H9 (cell line): ENCODE measurements around the gene DICER1. TPM values are rescaled to one million over a fixed set of nuclear protein-coding genes. Genes with fewer than 3 reads are reported as not detected.

ENCODE experiments used
- DNase-seq: peaks from one replicate; pipeline ENCODE4 v3.0.0-alpha.2; 2017
- H2AFZ ChIP-seq: one replicate; pipeline ENCODE4 v1.6.1; 2013; ENCODE audit warnings: mild to moderate bottlenecking, low read length, control low read depth, moderate library complexity
- H2AK5ac ChIP-seq: 2 replicates; pipeline ENCODE4 v1.6.1; 2013; ENCODE audit warnings: low read length, control low read depth, mixed read lengths; ENCODE audit not compliant: insufficient read length
- H2BK120ac ChIP-seq: one replicate; pipeline ENCODE4 v1.6.1; 2013; ENCODE audit warnings: low read depth, mild to moderate bottlenecking, low read length, control low read depth, inconsistent platforms; ENCODE audit not compliant: poor library complexity, severe bottlenecking
- H2BK12ac ChIP-seq: 2 replicates; pipeline ENCODE4 v1.6.1; 2013; ENCODE audit warnings: low read length, control low read depth, mixed read lengths, low read depth; ENCODE audit not compliant: insufficient read length
- H2BK15ac ChIP-seq: 2 replicates; pipeline ENCODE4 v1.6.1; 2013; ENCODE audit warnings: low read depth, low read length, control low read depth
- H2BK20ac ChIP-seq: one replicate; pipeline ENCODE4 v1.6.1; 2013; ENCODE audit warnings: low read depth, mild to moderate bottlenecking, low read length, control low read depth, inconsistent platforms; ENCODE audit not compliant: poor library complexity, severe bottlenecking
- H2BK5ac ChIP-seq: 2 replicates; pipeline ENCODE4 v1.6.1; 2013; ENCODE audit warnings: low read length, control low read depth, mixed read lengths; ENCODE audit not compliant: insufficient read length
- H3K14ac ChIP-seq: 2 replicates; pipeline ENCODE4 v1.6.1; 2013; ENCODE audit warnings: low read length, control low read depth; ENCODE audit not compliant: insufficient read depth
- H3K18ac ChIP-seq: 2 replicates; pipeline ENCODE4 v1.6.1; 2013; ENCODE audit warnings: low read depth, mild to moderate bottlenecking, mixed read lengths, low read length, control low read depth; ENCODE audit not compliant: insufficient read length
- H3K23ac ChIP-seq: 2 replicates; pipeline ENCODE4 v1.6.1; 2013; ENCODE audit warnings: low read length, control low read depth, mixed read lengths, low read depth; ENCODE audit not compliant: insufficient read length
- H3K23me2 ChIP-seq: 2 replicates; pipeline ENCODE4 v1.6.1; 2013; ENCODE audit warnings: low read depth, mild to moderate bottlenecking, mixed read lengths, low read length, control low read depth; ENCODE audit not compliant: insufficient read length, poor library complexity, severe bottlenecking
- H3K27ac ChIP-seq: 2 replicates; pipeline ENCODE4 v1.5.1; 2013; ENCODE audit warnings: low read length, control low read depth, mixed read lengths, low read depth; ENCODE audit not compliant: insufficient read length
- H3K27me3 ChIP-seq: 2 replicates; pipeline ENCODE4 v1.6.1; 2013; ENCODE audit warnings: low read length, control low read depth, inconsistent platforms; ENCODE audit not compliant: insufficient read depth
- H3K4ac ChIP-seq: 2 replicates; pipeline ENCODE4 v1.6.1; 2013; ENCODE audit warnings: low read depth, mild to moderate bottlenecking, control low read depth, inconsistent platforms, low read length, moderate library complexity
- H3K4me1 ChIP-seq: 2 replicates; pipeline ENCODE4 v1.6.1; 2013; ENCODE audit warnings: low read length, control low read depth, inconsistent platforms; ENCODE audit not compliant: insufficient read depth
- H3K4me2 ChIP-seq: 2 replicates; pipeline ENCODE4 v1.6.1; 2013; ENCODE audit warnings: low read length, control low read depth, mixed read lengths; ENCODE audit not compliant: insufficient read length, insufficient read depth
- H3K56ac ChIP-seq: 2 replicates; pipeline ENCODE4 v1.6.1; 2013; ENCODE audit warnings: low read depth, mild to moderate bottlenecking, mixed read lengths, low read length, control low read depth; ENCODE audit not compliant: insufficient read length
- H3K79me1 ChIP-seq: 2 replicates; pipeline ENCODE4 v1.6.1; 2013; ENCODE audit warnings: low read depth, mild to moderate bottlenecking, moderate library complexity, low read length, control low read depth, inconsistent platforms; ENCODE audit not compliant: insufficient read depth, poor library complexity, severe bottlenecking
- H3K79me2 ChIP-seq: 2 replicates; pipeline ENCODE4 v1.6.1; 2013; ENCODE audit warnings: low read length, control low read depth, inconsistent platforms; ENCODE audit not compliant: insufficient read depth
- H3K9ac ChIP-seq: 2 replicates; pipeline ENCODE4 v1.6.1; 2013; ENCODE audit warnings: low read length, control low read depth, mixed read lengths; ENCODE audit not compliant: insufficient read length; ENCODE audit errors: extremely low read depth
- H3K9me3 ChIP-seq: one replicate; pipeline ENCODE4 v1.6.1; 2013; ENCODE audit warnings: low read depth, low read length, inconsistent platforms; ENCODE audit not compliant: control insufficient read depth
- H3T11ph ChIP-seq: one replicate; pipeline ENCODE4 v1.6.1; 2013; ENCODE audit warnings: mild to moderate bottlenecking, low read length, control low read depth, inconsistent platforms
- H4K20me1 ChIP-seq: one replicate; pipeline ENCODE4 v1.6.1; 2013; ENCODE audit not compliant: control insufficient read depth, insufficient read length, insufficient read depth
- H4K5ac ChIP-seq: 2 replicates; pipeline ENCODE4 v1.6.1; 2013; ENCODE audit warnings: low read depth, mild to moderate bottlenecking, mixed read lengths, low read length, control low read depth; ENCODE audit not compliant: insufficient read length
- H4K8ac ChIP-seq: replicated peaks from 2 replicates; pipeline ENCODE4 v1.6.1; 2013; ENCODE audit warnings: low read length, control low read depth, mixed read lengths, low read depth; ENCODE audit not compliant: insufficient read length
- H4K91ac ChIP-seq: 2 replicates; pipeline ENCODE4 v1.6.1; 2013; ENCODE audit warnings: low read depth, mild to moderate bottlenecking, moderate library complexity, mixed read lengths, low read length, control low read depth; ENCODE audit not compliant: insufficient read length
- H3K27ac Mint-ChIP-seq, 3 experiments: 2 replicates in 2 of 3; 3 replicates in 1 of 3; pipeline ENCODE4 v1.8.0; 2020 to 2021; ENCODE audit warnings: mixed read lengths in 3 of 3, mild to moderate bottlenecking in 1 of 3, moderate library complexity in 1 of 3
- H3K27me3 Mint-ChIP-seq: 2 replicates; pipeline ENCODE4 v1.8.0; 2021; ENCODE audit warnings: low read depth, mild to moderate bottlenecking, moderate library complexity, mixed read lengths
- H3K36me3 Mint-ChIP-seq, 3 experiments: 2 replicates in 2 of 3; 3 replicates in 1 of 3; pipeline ENCODE4 v1.8.0; 2020 to 2021; ENCODE audit warnings: low read depth in 3 of 3, mixed read lengths in 3 of 3; ENCODE audit not compliant: insufficient read depth in 1 of 3
- H3K4me1 Mint-ChIP-seq, 2 experiments: 2 replicates each; pipeline ENCODE4 v1.8.0; 2020; ENCODE audit warnings: mixed read lengths in 2 of 2
- H3K4me3 Mint-ChIP-seq, 2 experiments: 2 replicates in 1 of 2; 3 replicates in 1 of 2; pipeline ENCODE4 v1.8.0; 2020 to 2021; ENCODE audit warnings: mild to moderate bottlenecking in 2 of 2, mixed read lengths in 2 of 2, moderate library complexity in 1 of 2
- H3K9me3 Mint-ChIP-seq, 2 experiments: 2 replicates in 1 of 2; 3 replicates in 1 of 2; pipeline ENCODE4 v1.8.0; 2020; ENCODE audit warnings: mild to moderate bottlenecking in 2 of 2, mixed read lengths in 2 of 2, moderate library complexity in 1 of 2
- WGBS: extraction: QIAGEN DNeasy Blood & Tissue Kit; methylation state at CpG from one replicate; pipeline ENCODE4 v1.1.7; 2013; ENCODE audit warnings: missing lambda C conversion rate, low lambda C conversion rate, mixed read lengths; ENCODE audit not compliant: insufficient read length; ENCODE audit errors: extremely low coverage; 5-methylcytosine and 5-hydroxymethylcytosine counted together
- total RNA-seq: library from RNA; stranded (reverse); gene quantifications from 2 replicates; pipeline ENCODE4 v1.2.1, GENCODE V29; 2021
- TF ChIP-seq, protein P1 (sequence below): fragments of 200-600 bp; sonication (generic); conservative IDR thresholded peaks from 3 replicates; pipeline ENCODE4 v1.8.0; 2021; ENCODE audit warnings: antibody characterized with exemption, mild to moderate bottlenecking

Gene DICER1
- total RNA-seq, 1 experiment from 2014 or later: 57.0 TPM

DNA sequence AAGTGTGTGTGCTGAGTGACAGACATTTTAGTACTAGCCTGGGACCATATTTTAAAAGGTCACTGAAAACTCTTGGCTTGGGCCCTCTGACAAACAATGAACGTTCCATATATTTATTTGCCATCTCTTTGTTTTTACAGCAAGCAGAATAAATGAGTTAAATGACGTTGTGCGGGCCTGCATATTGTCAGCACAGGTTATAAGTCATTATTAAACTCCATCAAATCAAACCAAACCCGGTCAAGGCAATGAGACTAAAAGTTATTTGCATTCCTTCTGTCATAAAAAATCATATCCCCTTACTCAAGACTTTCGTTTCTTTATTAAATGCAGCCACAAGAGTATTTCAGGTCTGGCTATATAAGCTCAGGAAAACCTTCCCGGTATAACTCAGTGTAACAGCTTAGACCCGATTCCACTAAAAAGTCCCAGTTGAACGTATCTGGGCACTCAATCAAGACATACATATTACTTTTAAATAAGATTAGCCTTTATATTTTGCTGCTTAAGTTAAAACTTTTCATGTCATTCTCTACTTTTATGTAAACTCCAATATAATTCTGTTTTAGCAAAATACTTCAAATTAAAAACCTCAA, 84.9 kb downstream of the DICER1 start:
- no peaks in the 10 kb centered on the region for H3K27me3 ChIP-seq
- no CpG with 5 or more reads among the region's 8 CpGs for WGBS
- no peak overlapping the region for H3K56ac ChIP-seq

More for the DNA sequence above, 84.9 kb downstream of the DICER1 start:
- no peaks in the 10 kb centered on the region for H3K9me3 ChIP-seq
- no peak overlapping the region for H4K91ac ChIP-seq
- no peak overlapping the region for H4K5ac ChIP-seq
- no peaks in the 10 kb centered on the region for H3K23me2 ChIP-seq
- no peak overlapping the region for H3K4ac ChIP-seq
- H2BK20ac ChIP-seq: no peak overlapping the region
- no peak overlapping the region for H4K8ac ChIP-seq
- Mint-ChIP-seq H3K27ac (no peak overlapping the region), H3K9me3 (no peaks in the 10 kb centered on the region; a peak in 1 of 5 replicates), H3K27me3 (peaks cover 3% of the 10 kb centered on the region), H3K4me3 (no peak overlapping the region), H3K4me1 (peaks cover 2 to 8% of the 10 kb centered on the region in 2 experiments; a peak in 3 of 4 replicates), H3K36me3 (no peaks in the 10 kb centered on the region)
- H3T11ph ChIP-seq: no peak overlapping the region
- no peaks in the 10 kb centered on the region for H3K79me1 ChIP-seq
- DNase-seq: no peak
- H2BK15ac ChIP-seq: no peak overlapping the region
- H2BK5ac ChIP-seq: no peak overlapping the region
- TF ChIP-seq, protein P1, sequence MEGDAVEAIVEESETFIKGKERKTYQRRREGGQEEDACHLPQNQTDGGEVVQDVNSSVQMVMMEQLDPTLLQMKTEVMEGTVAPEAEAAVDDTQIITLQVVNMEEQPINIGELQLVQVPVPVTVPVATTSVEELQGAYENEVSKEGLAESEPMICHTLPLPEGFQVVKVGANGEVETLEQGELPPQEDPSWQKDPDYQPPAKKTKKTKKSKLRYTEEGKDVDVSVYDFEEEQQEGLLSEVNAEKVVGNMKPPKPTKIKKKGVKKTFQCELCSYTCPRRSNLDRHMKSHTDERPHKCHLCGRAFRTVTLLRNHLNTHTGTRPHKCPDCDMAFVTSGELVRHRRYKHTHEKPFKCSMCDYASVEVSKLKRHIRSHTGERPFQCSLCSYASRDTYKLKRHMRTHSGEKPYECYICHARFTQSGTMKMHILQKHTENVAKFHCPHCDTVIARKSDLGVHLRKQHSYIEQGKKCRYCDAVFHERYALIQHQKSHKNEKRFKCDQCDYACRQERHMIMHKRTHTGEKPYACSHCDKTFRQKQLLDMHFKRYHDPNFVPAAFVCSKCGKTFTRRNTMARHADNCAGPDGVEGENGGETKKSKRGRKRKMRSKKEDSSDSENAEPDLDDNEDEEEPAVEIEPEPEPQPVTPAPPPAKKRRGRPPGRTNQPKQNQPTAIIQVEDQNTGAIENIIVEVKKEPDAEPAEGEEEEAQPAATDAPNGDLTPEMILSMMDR: no peak
- no peak overlapping the region for H2AFZ ChIP-seq
- no peak overlapping the region for H2AK5ac ChIP-seq
- H4K20me1 ChIP-seq: no peaks in the 10 kb centered on the region
- H3K4me1 ChIP-seq: no peaks in the 10 kb centered on the region
- H2BK120ac ChIP-seq: no peak overlapping the region
- H3K79me2 ChIP-seq: no peaks in the 10 kb centered on the region
- no peak overlapping the region for H3K14ac ChIP-seq
- no peak overlapping the region for H3K9ac ChIP-seq
- H3K27ac ChIP-seq: no peak overlapping the region
- no peak overlapping the region for H3K4me2 ChIP-seq
- H3K23ac ChIP-seq: no peak overlapping the region
- H3K18ac ChIP-seq: no peak overlapping the region
- H2BK12ac ChIP-seq: no peak overlapping the region
